ENCODE measurements around the gene GATAD2A.

GATAD2A gene

DNA sequence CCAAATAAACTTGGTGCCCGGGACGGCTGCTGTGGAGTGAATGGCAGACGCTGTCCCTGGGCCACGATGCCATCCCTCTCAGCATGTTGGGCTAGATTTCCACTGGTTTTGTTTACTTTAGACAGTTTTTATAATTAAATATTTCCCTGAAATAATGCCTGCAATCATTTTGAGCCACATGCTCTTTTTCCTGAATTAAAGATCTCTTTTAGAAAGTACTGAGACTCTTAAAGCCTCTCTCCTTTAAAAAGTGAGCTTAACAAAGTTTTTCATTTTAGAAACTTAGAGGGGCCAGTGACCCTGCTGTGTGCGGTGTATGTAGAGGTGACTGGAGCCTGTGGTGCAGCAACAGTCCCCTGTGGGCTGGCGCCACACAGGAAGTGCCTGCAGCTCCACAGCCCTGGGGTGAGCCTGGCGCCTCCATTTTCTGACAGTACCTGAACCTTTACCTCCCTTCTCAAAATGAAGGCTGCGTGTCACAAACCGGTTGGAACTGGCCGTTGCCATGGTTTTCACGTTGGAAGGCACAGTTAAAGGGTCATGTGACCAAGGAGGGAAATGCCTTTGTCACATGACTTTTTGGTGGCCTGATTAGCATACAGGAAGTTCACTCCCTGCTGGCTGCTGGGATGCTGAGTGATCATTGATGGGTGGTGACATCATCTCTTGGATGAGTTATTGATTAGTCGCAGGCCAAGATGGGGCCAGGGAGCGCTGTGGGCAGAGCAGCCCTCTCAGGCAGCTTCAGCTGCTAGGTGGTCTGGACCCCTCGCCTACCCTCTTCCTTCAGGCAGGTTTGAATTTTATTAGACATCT is 83.6 kb downstream of the GATAD2A start:
- peak; percentile 94 for DNase-seq (ENCODE audit: low read depth)

DNA sequence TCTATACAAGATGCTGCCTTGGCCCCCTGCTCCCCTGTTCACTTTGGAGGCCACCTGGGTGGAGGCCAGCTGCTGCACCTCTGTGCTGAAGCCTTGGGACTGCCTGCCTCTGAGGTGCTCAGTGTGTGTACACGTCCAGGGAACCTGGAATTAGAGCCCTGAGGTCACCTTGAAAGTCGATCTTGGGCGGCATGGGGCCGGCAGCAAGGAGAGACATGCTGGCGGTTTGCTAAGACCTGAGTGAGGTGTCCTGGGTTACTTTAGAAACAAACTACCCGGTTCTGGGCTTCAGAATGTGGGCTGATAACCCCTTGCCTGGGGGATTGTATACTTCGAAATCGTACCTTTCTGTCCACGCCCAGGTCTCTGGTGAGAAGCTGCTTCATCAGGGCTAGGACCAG is 84.3 kb downstream of the GATAD2A start:
- DNase-seq (ENCODE audit: low read depth) = no peak

DNA sequence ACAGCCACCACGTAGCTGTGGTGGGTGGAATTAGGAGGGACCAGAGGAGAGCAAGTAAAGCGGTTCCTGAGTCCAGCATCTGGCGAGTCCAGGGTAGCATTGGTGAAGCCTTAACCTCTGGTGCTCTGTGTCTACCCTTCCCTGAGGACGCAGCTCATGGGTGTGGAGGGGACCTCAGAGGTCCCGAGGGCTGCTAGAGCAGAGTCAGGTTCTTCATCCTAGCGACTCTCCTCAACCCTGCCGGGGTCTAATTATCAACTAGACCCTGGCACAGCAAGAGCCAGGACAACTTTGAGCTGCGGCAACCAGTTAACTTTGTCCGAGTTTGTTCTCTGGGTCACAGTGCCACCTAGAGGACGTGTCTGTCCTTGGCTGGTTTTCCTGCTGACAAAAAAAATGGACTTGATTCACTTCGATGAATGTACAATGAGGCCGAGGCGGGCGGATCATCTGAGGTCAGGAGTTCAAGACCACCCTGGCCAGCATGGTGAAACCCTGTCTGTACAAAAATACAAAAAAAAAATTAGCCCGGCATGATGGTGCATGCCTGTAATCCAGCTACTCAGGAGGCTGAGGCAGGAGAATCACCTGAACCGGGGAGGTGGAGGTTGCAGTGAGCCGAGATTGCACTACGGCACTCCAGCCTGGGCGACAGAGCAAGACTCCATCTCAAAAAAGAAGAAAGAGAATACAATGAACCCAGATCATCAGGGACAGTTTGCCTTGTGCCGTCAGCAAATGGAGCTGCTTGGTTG is 84.9 kb downstream of the GATAD2A start:
- DNase-seq (ENCODE audit: low read depth) = peak; percentile 82

DNA sequence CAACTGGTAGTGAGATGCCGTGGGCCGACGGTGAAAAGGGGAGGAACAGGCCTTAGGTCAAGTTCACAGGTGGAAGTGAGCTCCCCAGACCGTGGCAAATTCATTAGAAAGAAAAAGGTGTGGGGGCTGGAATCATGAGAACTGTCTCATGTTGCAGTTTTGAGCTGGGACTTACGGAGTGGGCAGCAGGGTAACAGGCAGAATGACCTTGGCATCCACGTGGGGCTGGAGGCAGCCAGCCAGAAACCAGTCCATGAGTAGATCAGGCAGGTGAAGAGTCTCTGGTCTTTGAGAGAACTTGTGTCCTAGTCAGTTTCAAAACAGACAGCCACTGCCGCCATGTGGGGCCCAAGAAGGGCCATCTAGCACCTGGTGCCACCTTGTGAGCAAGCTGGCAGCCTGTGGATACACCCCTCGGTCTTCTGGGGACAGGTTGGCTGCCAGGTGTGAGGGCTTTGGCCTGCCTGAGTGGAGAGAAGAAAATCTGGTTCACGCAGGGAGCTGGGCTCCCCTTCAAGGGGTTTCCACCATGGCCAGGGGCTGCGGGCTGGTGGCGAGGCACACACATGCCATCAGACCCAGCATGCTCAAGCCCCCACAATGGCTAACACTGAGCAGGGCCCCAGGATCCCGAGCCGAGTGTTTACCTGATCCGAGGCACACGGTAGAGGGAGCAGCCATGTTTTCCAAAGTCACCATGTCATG is 86.0 kb downstream of the GATAD2A start:
- no peak for DNase-seq (ENCODE audit: low read depth)

DNA sequence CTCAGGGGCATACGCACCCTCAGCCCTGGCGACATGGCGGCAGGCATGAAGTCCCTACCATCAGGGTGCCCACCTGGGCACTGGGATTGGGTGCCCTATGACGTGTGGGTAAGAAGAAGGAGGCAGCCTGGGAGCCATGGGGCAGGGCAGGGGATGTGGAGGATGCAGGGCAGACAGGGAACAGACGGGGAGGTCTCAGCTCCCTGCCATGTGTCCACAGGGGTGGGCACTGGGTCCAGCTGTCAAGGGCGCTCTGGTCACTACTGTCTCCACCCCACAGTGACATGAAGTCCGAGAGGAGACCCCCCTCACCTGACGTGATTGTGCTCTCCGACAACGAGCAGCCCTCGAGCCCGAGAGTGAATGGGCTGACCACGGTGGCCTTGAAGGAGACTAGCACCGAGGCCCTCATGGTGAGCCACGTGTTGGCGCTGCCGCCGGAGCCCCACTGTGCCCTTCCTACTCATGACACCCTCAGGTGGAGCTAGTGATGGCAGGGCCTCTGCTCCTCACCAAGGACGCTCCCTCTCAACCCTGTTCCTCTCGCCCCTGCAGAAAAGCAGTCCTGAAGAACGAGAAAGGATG is 86.6 kb downstream of the GATAD2A start:
- DNase-seq (ENCODE audit: low read depth) = no peak

DNA sequence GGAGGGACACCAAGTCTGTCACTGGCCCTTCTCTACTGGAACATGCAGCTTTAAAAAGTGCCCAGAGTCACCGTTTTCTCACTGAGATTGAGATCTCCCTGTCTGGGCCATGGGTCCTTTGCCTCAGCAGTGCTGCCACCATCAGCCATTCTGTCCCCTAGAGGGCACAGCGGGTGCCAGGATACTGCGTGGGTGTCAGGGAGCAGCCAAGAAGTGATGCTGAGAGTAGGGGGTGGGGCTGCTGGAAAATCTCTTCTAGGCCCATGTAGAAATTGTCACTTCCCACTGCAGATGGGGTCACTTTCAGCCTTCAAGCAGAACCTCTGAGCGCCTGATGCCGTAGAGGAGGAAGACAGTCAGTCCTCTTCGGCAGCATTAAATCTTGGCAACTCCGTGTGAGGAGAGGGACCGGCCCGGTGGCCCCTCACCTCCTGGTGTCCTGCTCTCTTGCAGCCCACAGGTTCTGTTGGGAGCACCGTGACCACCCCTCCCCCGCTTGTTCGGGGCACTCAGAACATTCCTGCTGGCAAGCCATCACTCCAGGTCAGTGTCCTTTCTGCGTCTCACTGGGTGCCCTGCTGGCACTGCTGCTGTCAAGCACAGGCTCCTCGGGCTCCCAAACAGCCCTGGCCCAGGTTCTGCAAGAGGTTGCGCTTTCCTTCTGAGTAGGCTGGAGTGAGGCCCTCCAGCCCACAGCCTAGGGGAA is 88.5 kb downstream of the GATAD2A start:
- no peak for DNase-seq (ENCODE audit: low read depth)

DNA sequence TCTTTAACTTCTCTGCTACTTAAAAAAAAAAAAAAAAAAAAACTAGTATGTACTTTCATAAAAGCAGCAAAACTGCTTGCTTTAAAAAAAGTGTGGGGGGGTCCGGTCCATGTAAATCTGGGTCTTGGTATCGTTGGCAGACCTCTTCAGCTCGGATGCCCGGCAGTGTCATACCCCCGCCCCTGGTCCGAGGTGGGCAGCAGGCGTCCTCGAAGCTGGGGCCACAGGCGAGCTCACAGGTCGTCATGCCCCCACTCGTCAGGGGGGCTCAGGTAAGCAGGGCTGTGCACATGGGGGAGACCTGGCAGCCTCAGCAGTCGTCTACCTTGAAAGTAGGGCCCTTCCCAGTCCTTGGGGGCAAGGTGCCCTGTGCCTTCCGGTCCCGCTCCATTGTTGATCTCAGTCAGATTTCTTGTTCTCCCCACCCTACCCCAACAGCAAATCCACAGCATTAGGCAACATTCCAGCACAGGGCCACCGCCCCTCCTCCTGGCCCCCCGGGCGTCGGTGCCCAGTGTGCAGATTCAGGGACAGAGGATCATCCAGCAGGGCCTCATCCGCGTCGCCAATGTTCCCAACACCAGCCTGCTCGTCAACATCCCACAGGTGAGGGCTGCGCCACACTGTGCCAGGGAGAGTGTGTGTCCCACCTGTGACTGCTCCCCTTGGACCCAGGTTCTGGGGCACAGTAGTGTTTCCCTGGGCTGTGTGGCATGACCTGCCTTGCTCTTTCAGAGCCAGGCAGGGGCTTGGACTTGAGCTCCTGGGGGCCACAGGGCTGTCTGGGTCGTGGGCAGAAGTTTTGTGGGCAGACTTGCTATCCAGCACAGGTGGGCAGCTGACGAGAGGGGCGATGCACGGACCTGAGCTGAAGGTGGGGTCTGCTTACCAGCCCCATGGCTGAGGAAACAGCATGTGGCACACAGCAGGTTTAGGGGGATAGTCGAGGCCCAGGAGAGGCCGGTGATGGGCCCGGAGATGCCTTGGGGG is 90.4 kb downstream of the GATAD2A start:
- DNase-seq (ENCODE audit: low read depth) = no peak

DNA sequence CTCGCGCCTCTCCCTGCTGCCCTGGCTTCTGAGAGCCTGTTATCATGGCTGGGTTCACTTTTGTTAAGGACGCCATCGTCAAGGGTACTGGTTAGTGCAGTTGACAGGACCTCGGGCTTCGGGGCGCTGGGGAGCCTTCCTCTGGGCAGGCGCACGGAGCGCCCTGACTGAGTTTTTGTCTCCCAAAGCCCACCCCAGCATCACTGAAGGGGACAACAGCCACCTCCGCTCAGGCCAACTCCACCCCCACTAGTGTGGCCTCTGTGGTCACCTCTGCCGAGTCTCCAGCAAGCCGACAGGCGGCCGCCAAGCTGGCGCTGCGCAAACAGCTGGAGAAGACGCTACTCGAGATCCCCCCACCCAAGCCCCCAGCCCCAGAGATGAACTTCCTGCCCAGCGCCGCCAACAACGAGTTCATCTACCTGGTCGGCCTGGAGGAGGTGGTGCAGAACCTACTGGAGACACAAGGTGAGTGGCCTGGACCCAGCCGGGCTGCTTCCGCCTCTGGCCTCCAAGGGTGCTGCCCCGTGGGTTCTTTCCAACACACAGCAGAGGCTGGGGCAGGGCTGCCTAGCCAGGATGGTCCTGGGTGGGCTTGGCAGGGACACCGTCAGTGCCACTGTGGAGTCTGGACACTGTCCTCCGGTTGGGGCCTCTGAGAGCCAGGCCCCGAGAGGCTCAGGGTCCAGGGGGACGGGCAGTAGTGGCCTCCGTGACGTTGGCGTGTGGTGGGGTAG is 92.9 kb downstream of the GATAD2A start:
- DNase-seq (ENCODE audit: low read depth) = no peak

DNA sequence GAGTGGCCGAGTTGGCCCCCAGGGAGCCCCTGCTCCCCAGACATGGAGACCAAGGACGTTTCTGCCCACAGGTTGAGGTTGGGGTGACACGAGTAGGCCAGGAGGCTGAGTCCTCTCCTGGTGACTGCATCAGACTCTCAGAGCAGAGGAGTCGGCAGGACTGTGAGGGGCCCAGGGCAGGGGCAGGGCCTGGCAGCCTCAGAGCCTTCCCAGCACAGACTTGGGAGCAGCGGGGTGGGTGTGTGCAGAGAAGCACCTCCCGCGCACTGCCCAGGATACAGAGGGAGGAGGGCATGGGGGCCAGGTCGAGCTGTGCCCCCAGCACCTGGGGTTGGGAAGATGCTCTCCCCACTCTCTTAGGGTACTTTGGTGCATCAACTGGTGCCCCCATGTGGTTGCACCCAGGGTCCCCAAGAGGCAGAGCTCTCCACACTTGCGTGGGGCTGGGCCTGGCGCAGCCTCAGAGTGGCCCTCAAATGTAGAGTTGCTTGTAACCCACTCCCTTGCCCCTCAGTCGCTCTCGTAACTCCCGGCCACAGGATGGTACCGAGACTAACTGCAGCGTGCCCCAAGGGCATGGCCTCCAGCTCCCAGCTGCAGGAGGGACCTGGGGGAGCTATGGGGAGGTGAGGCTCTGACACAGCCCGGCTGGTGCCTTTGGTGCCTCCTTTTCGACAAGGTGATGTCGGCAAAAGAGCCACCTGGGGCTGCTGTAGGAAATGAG is 94.0 kb downstream of the GATAD2A start:
- no peak for DNase-seq (ENCODE audit: low read depth)

DNA sequence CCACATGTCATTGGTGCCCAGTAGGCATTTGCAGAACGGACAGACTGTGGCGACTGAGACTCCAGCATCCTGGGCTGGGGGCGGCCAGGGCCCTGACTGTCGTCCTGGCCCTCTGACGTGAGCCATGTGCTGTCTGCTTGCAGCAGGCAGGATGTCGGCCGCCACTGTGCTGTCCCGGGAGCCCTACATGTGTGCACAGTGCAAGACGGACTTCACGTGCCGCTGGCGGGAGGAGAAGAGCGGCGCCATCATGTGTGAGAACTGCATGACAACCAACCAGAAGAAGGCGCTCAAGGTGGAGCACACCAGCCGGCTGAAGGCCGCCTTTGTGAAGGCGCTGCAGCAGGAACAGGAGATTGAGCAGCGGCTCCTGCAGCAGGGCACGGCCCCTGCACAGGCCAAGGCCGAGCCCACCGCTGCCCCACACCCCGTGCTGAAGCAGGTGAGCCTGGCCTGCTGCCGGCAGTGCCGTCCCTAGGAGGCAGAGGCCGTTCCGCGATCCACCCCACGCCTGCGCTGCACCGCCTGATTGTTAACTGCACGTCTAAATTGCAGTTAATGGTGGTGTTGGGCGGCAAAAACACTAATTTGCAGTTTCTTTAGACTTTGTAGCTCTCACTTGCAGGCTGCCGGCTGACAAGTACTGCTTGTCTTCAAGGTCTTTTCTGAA is 95.6 kb downstream of the GATAD2A start:
- no peak for DNase-seq (ENCODE audit: low read depth)

DNA sequence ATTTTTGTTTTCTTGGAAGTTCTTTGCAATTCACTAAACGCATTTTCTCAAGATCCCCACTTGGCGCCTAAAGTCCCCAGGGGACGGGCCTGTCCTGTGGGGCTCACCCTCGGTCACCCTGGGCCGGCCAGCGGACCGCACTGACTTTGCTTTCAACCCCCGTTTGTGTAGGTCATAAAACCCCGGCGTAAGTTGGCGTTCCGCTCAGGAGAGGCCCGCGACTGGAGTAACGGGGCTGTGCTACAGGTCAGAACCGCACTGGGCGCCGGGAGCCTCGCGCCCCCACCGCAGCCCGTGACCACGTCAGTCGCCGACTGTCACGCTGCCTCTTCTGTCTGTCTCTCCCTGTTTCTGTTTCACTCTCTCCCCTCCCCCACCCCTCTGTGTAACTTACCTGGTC is 96.3 kb downstream of the GATAD2A start:
- DNase-seq (ENCODE audit: low read depth) = no peak

DNA sequence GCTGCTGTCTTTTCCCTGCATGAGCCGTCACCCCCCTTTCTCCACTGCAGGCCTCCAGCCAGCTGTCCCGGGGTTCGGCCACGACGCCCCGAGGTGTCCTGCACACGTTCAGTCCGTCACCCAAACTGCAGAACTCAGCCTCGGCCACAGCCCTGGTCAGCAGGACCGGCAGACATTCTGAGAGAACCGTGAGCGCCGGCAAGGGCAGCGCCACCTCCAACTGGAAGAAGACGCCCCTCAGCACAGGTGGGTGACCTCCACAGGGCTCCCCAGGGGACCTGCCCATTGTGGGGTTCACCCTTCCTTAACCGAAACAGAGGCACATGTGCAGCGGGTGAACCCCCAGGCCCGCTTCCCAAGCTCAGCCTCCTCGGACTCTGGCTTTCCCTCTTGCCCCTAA is 96.8 kb downstream of the GATAD2A start:
- DNase-seq (ENCODE audit: low read depth) = no peak

DNA sequence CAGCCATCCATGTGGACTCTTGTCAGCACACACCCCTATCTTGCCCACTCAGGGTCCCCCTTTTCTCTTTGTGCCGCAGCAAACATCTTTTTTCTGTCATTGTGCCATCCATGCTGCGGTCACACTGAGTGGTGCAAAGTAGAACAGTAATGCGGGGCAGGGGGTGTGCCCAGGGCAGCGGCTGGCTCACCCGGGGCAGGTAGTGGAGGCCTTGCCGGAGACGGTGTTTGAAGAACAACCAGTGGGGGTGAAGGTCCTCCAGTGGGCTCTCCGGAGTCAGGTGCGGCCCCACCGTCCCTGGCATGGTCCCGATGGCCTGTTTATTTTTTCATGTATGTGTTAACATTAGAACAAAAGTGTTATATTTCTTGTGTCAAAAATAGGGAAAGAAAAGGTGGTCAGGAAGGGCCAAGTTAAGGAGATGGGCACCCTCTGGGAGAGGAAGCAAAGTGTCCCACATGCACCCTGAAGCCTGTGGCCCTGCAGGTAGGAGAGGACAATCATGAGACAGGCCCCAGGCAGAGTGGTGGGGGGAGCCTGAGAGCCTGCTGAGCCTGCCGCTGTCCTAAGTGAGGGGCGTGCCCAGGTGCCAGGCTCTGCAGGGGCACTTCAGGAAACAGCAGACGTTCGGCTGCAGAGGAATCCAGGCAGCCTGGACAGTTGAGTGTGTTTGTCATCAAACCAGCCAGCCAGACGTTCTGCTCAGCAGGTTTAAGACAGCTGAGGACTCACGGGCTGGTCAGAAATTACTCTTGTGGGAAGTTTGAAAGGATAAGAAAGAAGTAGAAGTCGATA is 97.5 kb downstream of the GATAD2A start:
- DNase-seq (ENCODE audit: low read depth) = no peak

DNA sequence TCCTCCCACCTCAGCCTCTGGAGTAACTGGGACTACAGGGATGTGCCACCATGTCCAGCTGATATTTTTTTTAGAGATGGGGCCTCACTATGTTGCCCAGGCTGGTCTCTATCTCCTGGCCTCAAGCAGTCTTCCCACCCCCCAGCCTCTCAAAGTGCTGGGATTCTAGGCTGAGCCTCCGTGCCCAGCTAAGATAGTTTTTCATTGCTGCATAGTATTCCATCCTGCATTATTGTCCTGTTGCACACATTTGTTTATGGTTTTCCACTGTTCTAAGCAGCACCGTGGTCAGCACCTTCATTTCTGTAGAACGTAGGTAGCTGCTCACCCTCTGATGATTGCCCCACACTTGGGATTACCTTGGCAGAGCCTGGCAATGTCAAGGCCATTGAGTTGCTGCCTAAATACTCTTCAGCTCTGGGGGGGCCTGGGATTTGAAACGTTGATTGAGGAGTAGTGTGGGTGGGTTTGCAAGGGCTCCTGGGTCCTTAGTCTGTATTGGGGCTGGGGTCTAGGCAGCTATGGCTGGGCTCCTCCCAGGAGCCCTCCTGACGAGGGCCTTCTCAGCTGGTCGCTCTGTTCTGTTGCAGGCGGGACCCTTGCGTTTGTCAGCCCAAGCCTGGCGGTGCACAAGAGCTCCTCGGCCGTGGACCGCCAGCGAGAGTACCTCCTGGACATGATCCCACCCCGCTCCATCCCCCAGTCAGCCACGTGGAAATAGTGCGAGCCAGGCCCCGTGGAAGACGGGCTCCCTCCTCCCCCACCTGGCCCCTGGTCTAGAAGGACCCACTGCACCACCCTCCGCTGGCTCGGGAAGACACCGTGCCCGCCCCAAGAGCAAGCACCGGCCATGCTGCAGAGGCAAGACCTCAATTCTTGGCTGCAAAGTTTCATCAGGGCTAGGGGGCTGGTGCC is 99.5 kb downstream of the GATAD2A start:
- no peak for DNase-seq (ENCODE audit: low read depth)

DNA sequence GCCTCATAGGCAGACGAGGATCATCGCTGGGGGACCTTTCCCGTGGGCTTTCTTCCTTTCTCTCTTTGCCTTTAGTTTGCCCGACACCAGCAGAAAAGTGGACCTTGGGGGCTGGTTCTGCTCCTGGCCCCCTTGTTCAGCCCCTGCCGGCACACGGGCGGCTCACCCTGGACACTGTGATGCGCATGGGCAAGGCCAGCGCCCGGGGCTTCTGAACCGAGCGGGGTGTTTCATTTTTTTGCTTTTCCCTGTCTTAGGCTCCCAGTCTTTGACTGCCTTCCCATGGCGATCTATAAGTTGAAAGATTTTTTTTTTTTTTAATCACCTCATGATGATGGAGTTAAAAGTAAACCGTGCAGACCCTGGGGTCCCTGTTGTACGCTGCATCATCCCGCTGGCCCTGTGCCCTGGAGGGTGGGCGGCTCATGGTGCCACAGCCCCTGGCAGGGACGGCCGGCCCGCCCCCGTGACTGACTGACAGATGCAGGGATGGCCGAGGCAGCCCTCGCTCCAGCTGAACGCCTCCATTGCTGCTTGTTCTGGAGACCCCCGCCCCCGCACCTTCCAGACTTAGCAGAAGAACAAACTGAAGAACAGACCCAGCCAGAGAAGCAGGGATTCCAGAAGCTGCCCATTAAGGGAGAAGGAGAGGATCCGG is 100.3 kb downstream of the GATAD2A start:
- DNase-seq (ENCODE audit: low read depth) = no peak

DNA sequence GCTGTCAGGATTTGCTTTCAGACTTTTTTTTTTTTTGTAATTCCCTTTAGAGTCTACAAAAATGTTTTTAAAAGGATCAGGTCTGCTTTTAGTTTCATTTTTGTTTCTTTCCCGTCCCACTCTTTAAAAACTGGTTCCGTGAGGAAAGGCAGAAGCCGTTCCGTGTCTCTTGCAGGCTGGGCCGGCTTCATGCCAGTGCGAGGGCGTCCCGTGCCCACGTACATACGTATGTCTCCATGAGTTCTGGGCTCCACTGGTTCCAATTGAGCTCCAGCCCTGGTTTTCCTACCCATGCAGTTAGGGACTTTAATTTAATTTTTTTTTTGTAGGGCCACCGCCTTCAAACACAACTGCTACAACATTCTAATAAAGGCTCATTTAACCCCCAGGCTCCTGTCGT is 101.1 kb downstream of the GATAD2A start:
- DNase-seq (ENCODE audit: low read depth) = no peak
